Activated naive CD4-positive, alpha-beta T cell treated with anti-CD3 and anti-CD28 coated beads, Interleukin-2, amount 10 ng/mL, durations not matched to agents 7 days and 5 days (primary cell): Measurements from ENCODE around the gene IL6R.
"Not testable (repeated sequence)": the region's sequence is repeated elsewhere in the genome, so short reads cannot be mapped to it uniquely, and the experiment has no call there.

Experiments
- CTCF ChIA-PET: fragments of 350-600 bp; sonication (Branson Sonifier 250); formaldehyde crosslinking; loops from one replicate; lab custom pipeline; 2021; ENCODE audit warnings: antibody characterized with exemption; lab: Charles Lee
- DNase-seq: peaks from one replicate; pipeline ENCODE4 v3.0.0-alpha.2; 2020
- H3K27ac Mint-ChIP-seq: one replicate; pipeline ENCODE4 v1.8.0; 2021; ENCODE audit warnings: mild to moderate bottlenecking, moderate library complexity, mixed read lengths
- H3K27me3 Mint-ChIP-seq: one replicate; pipeline ENCODE4 v1.8.0; 2021; ENCODE audit warnings: mild to moderate bottlenecking, mixed read lengths
- H3K36me3 Mint-ChIP-seq: one replicate; pipeline ENCODE4 v1.8.0; 2021; ENCODE audit warnings: mixed read lengths
- H3K4me1 Mint-ChIP-seq: one replicate; pipeline ENCODE4 v1.8.0; 2021; ENCODE audit warnings: mixed read lengths
- H3K4me3 Mint-ChIP-seq: one replicate; pipeline ENCODE4 v1.8.0; 2021; ENCODE audit warnings: mild to moderate bottlenecking, moderate library complexity, mixed read lengths
- H3K9me3 Mint-ChIP-seq: one replicate; pipeline ENCODE4 v1.8.0; 2021; ENCODE audit warnings: mixed read lengths

IL6R gene

DNA sequence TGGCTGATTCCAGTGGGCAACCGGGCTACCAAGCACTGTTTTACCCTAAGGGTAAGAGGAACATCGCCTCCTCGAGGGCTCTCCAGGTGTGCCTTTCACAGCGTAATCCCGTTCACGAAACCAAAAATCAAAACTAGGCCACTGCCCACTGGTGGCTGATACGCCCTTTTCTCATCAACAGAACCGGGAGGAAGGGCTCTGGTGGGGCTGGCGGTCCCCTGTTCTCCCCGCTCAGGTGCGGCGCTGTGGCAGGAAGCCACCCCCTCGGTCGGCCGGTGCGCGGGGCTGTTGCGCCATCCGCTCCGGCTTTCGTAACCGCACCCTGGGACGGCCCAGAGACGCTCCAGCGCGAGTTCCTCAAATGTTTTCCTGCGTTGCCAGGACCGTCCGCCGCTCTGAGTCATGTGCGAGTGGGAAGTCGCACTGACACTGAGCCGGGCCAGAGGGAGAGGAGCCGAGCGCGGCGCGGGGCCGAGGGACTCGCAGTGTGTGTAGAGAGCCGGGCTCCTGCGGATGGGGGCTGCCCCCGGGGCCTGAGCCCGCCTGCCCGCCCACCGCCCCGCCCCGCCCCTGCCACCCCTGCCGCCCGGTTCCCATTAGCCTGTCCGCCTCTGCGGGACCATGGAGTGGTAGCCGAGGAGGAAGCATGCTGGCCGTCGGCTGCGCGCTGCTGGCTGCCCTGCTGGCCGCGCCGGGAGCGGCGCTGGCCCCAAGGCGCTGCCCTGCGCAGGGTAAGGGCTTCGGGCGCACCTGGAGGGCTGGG is at the start of gene IL6R:
Gene IL6R, plus strand, starts transcription at position 360 of the 763 bp plus-strand sequence. Its CDS starts 287 bp downstream, at position 647.
- H3K36me3 Mint-ChIP-seq = no peaks in the 10 kb centered on the region
- no peaks in the 10 kb centered on the region for H3K9me3 Mint-ChIP-seq
- CTCF ChIA-PET = interaction anchor here (0.7 to 2.7 kb wide), 5 partner anchors 14 to 88 kb away, joined by 3 to 11 read pairs (median 4); no protein-coding TSS in a partner anchor
- peaks cover 18% of the 10 kb centered on the region for H3K27me3 Mint-ChIP-seq
- peak; percentile 81 for DNase-seq
- peak within 1 kb of the TSS; percentile 88 for H3K27ac Mint-ChIP-seq
- peak within 1 kb of the TSS; percentile 84 for H3K4me3 Mint-ChIP-seq
- H3K4me1 Mint-ChIP-seq = peaks cover 91% of the 10 kb centered on the region

- Mint-ChIP-seq H3K36me3 (peaks cover 1% of the 10 kb centered on the region), H3K9me3 (peaks cover 2% of the 10 kb centered on the region), H3K27me3 (peaks cover 27% of the 10 kb centered on the region), H3K4me3 (no peak overlapping the region), H3K4me1 (peaks cover 12% of the 10 kb centered on the region), H3K27ac (no peak overlapping the region)
- DNase-seq = no peak
- CTCF ChIA-PET = no interaction called here
Observed at GRCh38 chr1:154358519-154358918, 46.6 kb upstream of the IL6R start.

DNA sequence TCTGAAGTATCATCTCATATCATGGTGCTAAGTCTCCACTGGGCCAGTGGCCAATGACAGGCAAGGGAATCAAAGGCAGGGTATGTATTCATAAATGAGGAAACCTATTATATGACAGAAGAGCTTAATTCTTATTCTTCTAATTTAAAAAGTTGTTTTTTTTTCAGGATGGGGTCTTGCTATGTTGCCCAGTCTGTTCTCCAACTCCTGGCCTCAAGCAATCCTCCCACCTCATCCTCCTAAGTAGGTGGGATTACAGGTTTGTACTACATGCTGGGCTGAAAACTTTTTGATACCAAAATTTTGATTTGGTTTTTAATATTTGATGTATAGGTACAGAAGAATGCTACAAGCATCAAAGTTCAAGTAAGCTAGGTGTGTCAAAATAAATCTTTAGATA is 44.9 kb upstream of the IL6R start:
- Mint-ChIP-seq H3K9me3 (peaks cover 2% of the 10 kb centered on the region), H3K4me1 (peaks cover 3% of the 10 kb centered on the region), H3K27ac (no peak overlapping the region), H3K4me3 (no peak overlapping the region), H3K36me3 (peaks cover 1% of the 10 kb centered on the region), H3K27me3 (peaks cover 26% of the 10 kb centered on the region)
- CTCF ChIA-PET = interaction anchor here (1.3 kb wide), 1 partner anchor 83 kb away, joined by 4 read pairs; no protein-coding TSS in a partner anchor
- DNase-seq = no peak

DNA sequence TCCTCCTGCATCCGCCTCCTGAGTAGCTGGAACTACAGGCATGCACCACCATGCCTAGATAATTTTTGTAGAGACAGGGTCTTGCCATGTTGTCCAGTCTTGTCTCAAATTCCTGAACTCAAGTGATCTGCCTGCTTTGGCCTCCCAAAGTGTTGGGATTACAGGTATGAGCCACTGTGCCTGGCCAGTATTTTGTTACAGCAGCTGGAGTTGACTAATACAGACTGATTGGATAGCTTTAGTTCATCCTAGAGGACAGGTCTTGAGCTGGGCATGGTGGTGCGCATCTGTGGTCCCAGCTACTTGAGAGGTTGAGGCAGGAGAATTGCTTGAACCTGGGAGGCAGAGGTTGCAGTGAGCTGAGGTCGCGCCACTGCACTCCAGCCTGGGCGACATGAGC is 44.3 kb upstream of the IL6R start:
- not testable (repeated sequence) for H3K4me3 Mint-ChIP-seq, H3K9me3 Mint-ChIP-seq, H3K27ac Mint-ChIP-seq, H3K4me1 Mint-ChIP-seq, H3K36me3 Mint-ChIP-seq, DNase-seq
- H3K27me3 Mint-ChIP-seq = peaks cover 23% of the 10 kb centered on the region
- CTCF ChIA-PET = interaction anchor here (1.0 to 1.3 kb wide), 3 partner anchors 8 to 84 kb away, joined by 3 to 4 read pairs (median 3); no protein-coding TSS in a partner anchor

DNA sequence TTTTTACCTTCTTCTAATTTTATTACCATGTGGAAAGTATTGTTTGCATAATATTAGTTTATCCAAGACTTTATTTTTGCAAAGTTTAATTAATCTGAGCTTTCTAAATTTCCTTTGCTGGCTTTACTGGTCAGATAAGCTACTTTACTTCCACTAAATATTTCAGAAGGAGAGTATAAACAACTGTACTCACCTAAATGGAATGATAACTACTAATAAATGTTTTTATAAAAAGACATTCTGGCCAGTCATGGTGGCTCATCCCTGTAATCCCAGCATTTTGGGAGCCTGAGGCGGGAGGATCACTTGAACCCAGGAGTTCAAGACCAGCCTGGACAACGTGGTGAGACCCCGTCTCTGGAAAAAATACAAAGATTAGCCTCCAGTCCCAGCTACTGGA is 43.8 kb upstream of the IL6R start:
- no peak overlapping the region for H3K27ac Mint-ChIP-seq
- peaks cover 3% of the 10 kb centered on the region for H3K4me1 Mint-ChIP-seq
- H3K27me3 Mint-ChIP-seq = peaks cover 24% of the 10 kb centered on the region
- peaks cover 2% of the 10 kb centered on the region for H3K9me3 Mint-ChIP-seq
- no peak overlapping the region for H3K4me3 Mint-ChIP-seq
- no peak for DNase-seq
- CTCF ChIA-PET = interaction anchor here (0.7 to 1.3 kb wide), 4 partner anchors 9 to 191 kb away, joined by 3 to 4 read pairs (median 3); no protein-coding TSS in a partner anchor
- H3K36me3 Mint-ChIP-seq = peaks cover 1% of the 10 kb centered on the region

GRCh38 chr1:154371436-154371835 is 33.7 kb upstream of the IL6R start:
- Mint-ChIP-seq H3K27ac (no peak overlapping the region), H3K9me3 (no peaks in the 10 kb centered on the region), H3K4me1 (peaks cover 9% of the 10 kb centered on the region), H3K4me3 (no peak overlapping the region), H3K27me3 (peaks cover 10% of the 10 kb centered on the region), H3K36me3 (no peaks in the 10 kb centered on the region)
- no peak for DNase-seq
- CTCF ChIA-PET = no interaction called here

DNA sequence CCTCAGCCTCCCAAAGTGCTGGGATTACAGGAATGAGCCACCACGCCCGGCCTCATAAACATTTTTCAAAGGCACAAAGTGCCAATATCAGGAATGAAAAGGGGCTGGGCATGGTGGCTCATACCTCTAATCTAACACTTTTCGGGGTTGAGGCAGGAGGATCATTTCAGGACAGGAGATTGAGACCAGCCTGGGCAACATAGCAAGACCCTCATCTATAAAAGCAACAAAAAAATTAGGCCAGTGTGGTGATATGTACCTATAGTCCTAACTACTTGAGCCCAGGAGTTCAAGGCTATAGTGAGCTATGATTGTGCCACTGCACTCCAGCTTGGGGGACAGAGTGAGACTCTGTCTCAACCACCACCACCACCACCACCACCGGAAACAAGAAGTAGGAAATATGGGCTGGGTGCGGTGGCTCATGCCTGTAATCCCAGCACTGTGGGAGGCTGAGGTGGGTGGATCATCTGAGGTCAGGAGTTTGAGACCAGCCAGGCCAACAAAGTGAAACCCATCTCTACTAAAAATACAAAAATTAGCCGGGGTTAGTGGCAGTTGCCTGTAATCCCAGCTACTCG is 31.3 kb upstream of the IL6R start:
- CTCF ChIA-PET, H3K27ac Mint-ChIP-seq, H3K4me1 Mint-ChIP-seq, H3K27me3 Mint-ChIP-seq, H3K9me3 Mint-ChIP-seq, H3K4me3 Mint-ChIP-seq, H3K36me3 Mint-ChIP-seq: not testable (repeated sequence)
- DNase-seq = peak; percentile 30

DNA sequence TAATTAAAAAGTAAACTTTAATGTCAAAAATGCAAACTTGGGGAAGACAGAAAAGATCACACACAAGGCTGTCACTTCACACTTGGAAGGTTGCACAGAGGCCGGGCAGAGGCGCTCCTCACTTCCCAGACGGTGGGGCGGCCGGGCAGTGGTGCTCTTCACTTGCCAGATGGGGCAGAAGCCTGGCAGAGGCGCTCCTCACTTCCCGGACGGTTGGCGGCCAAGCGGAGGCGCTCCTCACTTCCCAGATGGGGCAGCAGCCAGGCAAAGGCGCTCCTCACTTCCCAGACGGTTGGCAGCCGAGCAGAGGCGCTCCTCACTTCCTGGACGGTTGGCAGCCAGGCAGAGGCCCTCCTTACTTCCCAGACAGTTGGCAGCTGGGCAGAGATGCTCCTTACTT is 25.8 kb upstream of the IL6R start:
- DNase-seq = no peak
- Mint-ChIP-seq H3K36me3 (peaks cover 2% of the 10 kb centered on the region), H3K9me3 (no peaks in the 10 kb centered on the region), H3K27me3 (peaks cover 9% of the 10 kb centered on the region), H3K4me1 (peaks cover 5% of the 10 kb centered on the region), H3K27ac (no peak overlapping the region), H3K4me3 (no peak overlapping the region)
- CTCF ChIA-PET = no interaction called here

DNA sequence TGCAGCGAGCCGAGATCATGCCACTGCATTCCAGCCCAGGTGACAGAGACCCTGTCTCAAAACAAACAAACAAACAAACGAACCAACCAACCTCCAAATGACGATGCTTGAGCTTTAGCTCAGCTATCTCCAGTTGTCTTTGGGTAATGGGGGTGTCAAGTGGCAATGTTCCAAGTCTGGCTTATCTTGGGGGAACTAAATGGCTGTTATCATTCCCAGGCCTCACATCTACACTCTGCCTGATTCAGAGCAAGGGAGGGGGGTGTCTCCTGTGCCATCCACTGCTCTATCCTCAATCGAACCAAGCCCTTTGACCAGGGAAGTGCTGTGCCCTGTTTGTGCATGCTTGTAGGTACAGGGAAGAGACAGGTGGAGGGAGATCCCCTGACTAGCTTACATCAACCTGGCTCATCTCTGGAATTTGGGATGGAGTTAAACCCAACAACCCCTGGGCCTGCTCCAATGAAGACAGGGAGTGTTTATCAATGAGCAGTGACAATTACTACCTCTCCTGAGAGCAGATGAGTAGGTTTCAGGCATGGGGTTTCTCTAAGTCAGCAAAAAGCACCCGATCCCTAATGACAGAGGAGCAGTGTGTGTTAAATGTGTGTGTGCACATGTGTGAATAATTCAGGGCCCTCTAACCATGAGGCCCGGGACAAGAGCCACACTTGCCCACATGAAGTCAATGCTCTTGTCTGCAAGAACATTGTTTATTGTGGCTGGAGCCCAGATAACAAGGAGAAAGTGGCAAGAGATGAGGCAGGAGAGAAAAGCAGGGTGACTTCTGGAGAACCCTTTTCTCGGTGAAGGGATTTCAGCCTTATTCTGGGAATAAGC is 20.3 kb upstream of the IL6R start:
- peak overlapping the region; percentile 1 for H3K4me3 Mint-ChIP-seq
- peaks cover 35% of the 10 kb centered on the region for H3K4me1 Mint-ChIP-seq
- CTCF ChIA-PET = interaction anchor here (0.8 to 1.2 kb wide), 2 partner anchors 13 to 91 kb away, joined by 3 read pairs; no protein-coding TSS in a partner anchor

DNA sequence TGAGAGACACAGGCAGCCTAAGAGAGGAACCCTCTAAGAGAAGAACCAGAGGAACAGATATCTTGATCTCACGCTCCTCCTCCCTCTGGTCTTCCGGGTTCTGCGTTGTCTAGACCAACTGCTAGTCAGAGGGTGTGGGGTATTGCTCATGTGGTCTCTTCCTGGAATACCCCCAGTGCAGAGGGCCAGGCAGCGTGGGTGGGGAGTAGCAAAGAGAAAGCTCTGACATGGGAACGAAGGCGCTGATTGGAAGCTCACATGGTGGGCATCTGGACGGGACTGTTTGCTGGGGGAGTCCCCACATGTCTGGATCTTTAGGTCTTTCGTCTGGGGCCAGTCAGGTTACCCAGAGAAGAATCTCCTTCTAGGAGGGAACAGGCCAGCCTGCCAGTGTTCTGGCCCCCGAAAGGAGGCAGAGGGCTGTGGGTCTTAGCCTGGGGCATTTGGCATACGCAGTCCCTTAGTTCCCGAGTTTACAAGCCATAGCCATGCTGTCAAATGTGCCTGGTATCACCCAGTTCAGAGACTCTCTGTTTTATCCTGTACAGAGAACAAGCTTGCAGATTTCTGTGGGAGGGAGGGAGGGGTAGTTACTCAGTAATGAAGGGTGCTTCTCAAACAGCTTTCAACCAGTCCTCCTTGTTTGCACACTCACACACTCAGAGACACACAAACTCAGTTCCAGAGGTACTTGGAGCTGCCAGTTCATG is 18.3 kb upstream of the IL6R start:
- Mint-ChIP-seq H3K4me1 (peaks cover 35% of the 10 kb centered on the region), H3K27ac (peak overlapping the region; percentile 88), H3K9me3 (peaks cover 10% of the 10 kb centered on the region), H3K4me3 (peak overlapping the region; percentile 38), H3K27me3 (peaks cover 4% of the 10 kb centered on the region), H3K36me3 (peaks cover 13% of the 10 kb centered on the region)
- CTCF ChIA-PET = interaction anchor here (1.7 kb wide), 1 partner anchor 13 kb away, joined by 4 read pairs; no protein-coding TSS in a partner anchor
- DNase-seq = peak; percentile 60

More for the DNA sequence above, 20.3 kb upstream of the IL6R start:
- no peak for DNase-seq
- Mint-ChIP-seq H3K9me3 (peaks cover 10% of the 10 kb centered on the region), H3K36me3 (peaks cover 13% of the 10 kb centered on the region), H3K27ac (peak overlapping the region; percentile 88), H3K27me3 (peaks cover 4% of the 10 kb centered on the region)

DNA sequence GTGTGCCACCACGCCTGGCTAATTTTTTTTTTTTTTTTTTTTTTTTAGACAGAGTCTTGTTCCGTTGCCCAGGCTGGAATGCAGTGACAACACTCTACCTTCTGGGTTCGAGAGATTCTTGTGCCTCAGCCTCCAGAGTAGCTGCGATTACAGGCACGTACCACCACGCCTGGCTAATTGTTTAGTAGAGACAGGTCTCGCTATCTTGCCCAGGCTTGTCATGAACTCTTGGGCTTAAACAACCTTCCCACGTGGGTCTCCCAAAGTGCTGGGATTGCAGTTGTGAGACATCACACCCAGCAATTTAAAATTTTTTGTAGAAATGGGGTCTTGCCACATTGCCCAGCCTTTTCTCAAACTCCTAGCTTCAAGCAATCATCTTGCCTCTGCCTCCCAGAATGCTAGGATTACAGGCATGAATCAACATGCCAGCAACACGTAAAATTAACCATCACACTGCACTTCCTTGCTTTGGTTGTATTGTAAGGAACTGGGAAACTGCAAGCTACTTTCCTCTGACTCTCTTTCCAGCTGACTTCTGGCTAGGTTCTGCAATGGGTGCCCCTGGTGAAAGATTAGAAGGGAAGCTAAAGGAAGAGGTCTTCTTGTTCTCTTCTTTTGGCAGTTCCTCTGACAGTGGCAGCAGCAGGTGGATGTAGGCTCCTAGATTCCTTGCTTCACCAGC is 13.9 kb upstream of the IL6R start:
- Mint-ChIP-seq H3K36me3 (peaks cover 2% of the 10 kb centered on the region), H3K4me1 (peaks cover 15% of the 10 kb centered on the region), H3K27ac (no peak overlapping the region), H3K27me3 (peaks cover 9% of the 10 kb centered on the region), H3K4me3 (no peak overlapping the region), H3K9me3 (no peaks in the 10 kb centered on the region)
- CTCF ChIA-PET = interaction anchor here (1.6 kb wide), 1 partner anchor 155 kb away, joined by 3 read pairs; no protein-coding TSS in a partner anchor
- no peak for DNase-seq

- H3K4me1 Mint-ChIP-seq = peaks cover 30% of the 10 kb centered on the region
- H3K9me3 Mint-ChIP-seq = no peaks in the 10 kb centered on the region
- no peak overlapping the region for H3K4me3 Mint-ChIP-seq
- peaks cover 5% of the 10 kb centered on the region for H3K27me3 Mint-ChIP-seq
- H3K36me3 Mint-ChIP-seq = no peaks in the 10 kb centered on the region
- no peak overlapping the region for H3K27ac Mint-ChIP-seq
- DNase-seq = no peak
- CTCF ChIA-PET = interaction anchor here (0.8 to 0.9 kb wide), 2 partner anchors 13 to 22 kb away, joined by 3 read pairs; no protein-coding TSS in a partner anchor
Observed at GRCh38 chr1:154398141-154398540, 7.0 kb upstream of the IL6R start.

GRCh38 chr1:154398678-154399077 is 6.5 kb upstream of the IL6R start:
- no peak for DNase-seq
- CTCF ChIA-PET = interaction anchor here (0.8 to 0.9 kb wide), 2 partner anchors 13 to 21 kb away, joined by 3 read pairs; no protein-coding TSS in a partner anchor
- Mint-ChIP-seq H3K27ac (no peak overlapping the region), H3K4me3 (no peak overlapping the region), H3K9me3 (no peaks in the 10 kb centered on the region), H3K36me3 (no peaks in the 10 kb centered on the region), H3K27me3 (peaks cover under 1% of the 10 kb centered on the region), H3K4me1 (peaks cover 36% of the 10 kb centered on the region)
